ENCODE measurements around the gene TMEM132E. TPM values are rescaled to one million over a fixed set of nuclear protein-coding genes. Genes with fewer than 3 reads are reported as not detected.

The TMEM132E gene
- total and polyA plus RNA-seq, 9 donors, result 0.08 to 0.40 (median 0.20) TPM; not detected in 2

DNA sequence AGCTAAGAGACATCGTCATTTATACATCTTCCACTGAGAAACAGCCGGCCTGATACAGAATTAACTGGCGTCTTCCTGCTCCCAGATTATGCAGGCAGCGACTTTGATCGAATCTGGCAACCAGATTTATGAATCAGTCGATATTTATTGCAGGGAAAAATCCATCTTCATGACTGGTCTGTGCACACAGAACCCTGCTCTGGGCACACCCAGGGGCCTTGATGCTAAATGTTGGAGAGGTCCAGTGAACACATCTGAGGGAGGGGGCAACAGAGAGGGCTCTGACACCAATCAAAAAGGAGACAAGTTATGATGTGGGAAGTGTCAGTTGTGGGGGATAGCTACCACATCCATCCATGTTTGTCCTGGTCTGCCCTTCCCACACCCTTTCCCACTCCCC is 102.9 kb downstream of the TMEM132E start:
- Histone ChIP-seq H3K4me1 (ENCODE audit: insufficient read depth) (no peaks in the 10 kb centered on the region), H3K9me3 (no peaks in the 10 kb centered on the region), H3K27ac (no peak overlapping the region), H3K27me3 (no peaks in the 10 kb centered on the region), H3K4me3 (no peak overlapping the region), H3K36me3 (no peaks in the 10 kb centered on the region)
- DNase-seq, result no peak
- 61 to 89% (median 74%) methylated on average over 6 of the region's 6 CpGs for WGBS, 3 donors
- intact Hi-C loops (cut with DNase I), result loop anchor here in 2 of 4 donors (5.0 to 10.0 kb wide), 2 partner anchors 50 to 62 kb away; no protein-coding TSS in a partner anchor
- TF ChIP-seq EP300 (IDR thresholded peaks at IDR 0.05), result no peak
- TF ChIP-seq, protein P1, sequence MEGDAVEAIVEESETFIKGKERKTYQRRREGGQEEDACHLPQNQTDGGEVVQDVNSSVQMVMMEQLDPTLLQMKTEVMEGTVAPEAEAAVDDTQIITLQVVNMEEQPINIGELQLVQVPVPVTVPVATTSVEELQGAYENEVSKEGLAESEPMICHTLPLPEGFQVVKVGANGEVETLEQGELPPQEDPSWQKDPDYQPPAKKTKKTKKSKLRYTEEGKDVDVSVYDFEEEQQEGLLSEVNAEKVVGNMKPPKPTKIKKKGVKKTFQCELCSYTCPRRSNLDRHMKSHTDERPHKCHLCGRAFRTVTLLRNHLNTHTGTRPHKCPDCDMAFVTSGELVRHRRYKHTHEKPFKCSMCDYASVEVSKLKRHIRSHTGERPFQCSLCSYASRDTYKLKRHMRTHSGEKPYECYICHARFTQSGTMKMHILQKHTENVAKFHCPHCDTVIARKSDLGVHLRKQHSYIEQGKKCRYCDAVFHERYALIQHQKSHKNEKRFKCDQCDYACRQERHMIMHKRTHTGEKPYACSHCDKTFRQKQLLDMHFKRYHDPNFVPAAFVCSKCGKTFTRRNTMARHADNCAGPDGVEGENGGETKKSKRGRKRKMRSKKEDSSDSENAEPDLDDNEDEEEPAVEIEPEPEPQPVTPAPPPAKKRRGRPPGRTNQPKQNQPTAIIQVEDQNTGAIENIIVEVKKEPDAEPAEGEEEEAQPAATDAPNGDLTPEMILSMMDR (IDR thresholded peaks at IDR 0.05), result no peak
- no peak for TF ChIP-seq POLR2A (IDR thresholded peaks at IDR 0.05)

DNA sequence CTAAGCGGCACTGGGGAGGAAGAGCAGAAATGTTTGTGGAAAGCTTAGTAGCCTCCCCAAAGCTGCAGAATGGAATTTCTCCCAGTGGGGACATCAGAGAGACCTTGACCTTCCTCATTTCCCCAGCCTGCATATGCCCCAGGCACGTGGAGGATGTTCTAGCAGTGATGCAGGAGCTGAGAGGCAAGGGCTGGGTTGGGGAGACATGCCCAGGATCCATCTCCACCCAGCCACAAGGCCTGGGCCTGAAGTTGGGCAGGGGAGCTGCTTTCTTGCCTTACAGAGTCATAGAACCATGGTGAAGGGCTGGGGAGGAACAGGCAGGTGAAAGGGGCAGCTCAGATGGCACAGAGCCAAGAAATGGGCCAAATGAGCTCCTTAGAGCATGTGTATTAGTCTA is 104.0 kb downstream of the TMEM132E start:
- Histone ChIP-seq H3K4me1 (ENCODE audit: insufficient read depth) (no peaks in the 10 kb centered on the region), H3K27me3 (no peaks in the 10 kb centered on the region), H3K27ac (no peak overlapping the region), H3K9me3 (no peaks in the 10 kb centered on the region), H3K4me3 (no peak overlapping the region), H3K36me3 (no peaks in the 10 kb centered on the region)
- 33 to 52% (median 51%) methylated on average over 2 of the region's 2 CpGs for WGBS, 3 donors
- intact Hi-C loops (cut with DNase I), result loop anchor here in 2 of 4 donors (5.0 to 10.0 kb wide), 2 partner anchors 51 to 61 kb away; no protein-coding TSS in a partner anchor
- TF ChIP-seq, protein P1 (IDR thresholded peaks at IDR 0.05), result no peak
- no peak for TF ChIP-seq EP300 (IDR thresholded peaks at IDR 0.05)
- TF ChIP-seq POLR2A (IDR thresholded peaks at IDR 0.05), result no peak
- DNase-seq, result no peak

Other genes with a start within 250 kb of the TMEM132E start
- 1 to 10 TPM in 1 of 7 donors, under 1 TPM in 2, not detected in 4; 0.47 to 1.1 (median 0.57) TPM for gene CCL13, start 223.1 kb upstream of the TMEM132E start, total RNA-seq
- gene CCL13, start 223.1 kb upstream of the TMEM132E start, polyA plus RNA-seq, result 1 to 10 TPM in 1 of 2 donors, under 1 TPM in 1; 0.59 to 5.1 TPM
- not detected for gene CCL1, start 216.3 kb upstream of the TMEM132E start, total RNA-seq
- not detected for gene CCL1, start 216.3 kb upstream of the TMEM132E start, polyA plus RNA-seq